Measurements from ENCODE around the gene RPS6KA2. TPM values are rescaled to one million over a fixed set of nuclear protein-coding genes. Genes with fewer than 3 reads are reported as not detected.
A peak's percentile ranks its signal among the peaks of the same experiment; 100 is the strongest.
"Not testable (repeated sequence)": the region's sequence is repeated elsewhere in the genome, so short reads cannot be mapped to it uniquely, and the experiment has no call there.

The RPS6KA2 gene
- polyA plus RNA-seq, 4 donors: 25.3 to 34.5 (median 30.2) TPM

- no peak for DNase-seq (ENCODE audit: low read depth in 4 of 4, low spot score in 3 of 4)
Measured at GRCh38 chr6:166596776-166597507, 30.1 kb downstream of the RPS6KA2 start.

GRCh38 chr6:166595949-166596348 is 31.1 kb downstream of the RPS6KA2 start:
- no peak for DNase-seq (ENCODE audit: low read depth in 4 of 4, low spot score in 3 of 4)

- no peak for DNase-seq (ENCODE audit: low read depth in 4 of 4, low spot score in 3 of 4)
Measured at GRCh38 chr6:166595061-166595780, 31.8 kb downstream of the RPS6KA2 start.

GRCh38 chr6:166592821-166593220 is 34.2 kb downstream of the RPS6KA2 start:
- DNase-seq (ENCODE audit: low read depth in 4 of 4, low spot score in 3 of 4): no peak

GRCh38 chr6:166591961-166592520 is 35.0 kb downstream of the RPS6KA2 start:
- no peak for DNase-seq (ENCODE audit: low read depth in 4 of 4, low spot score in 3 of 4)

GRCh38 chr6:166591026-166591425 is 36.0 kb downstream of the RPS6KA2 start:
- DNase-seq (ENCODE audit: low read depth in 4 of 4, low spot score in 3 of 4): no peak

- DNase-seq (ENCODE audit: low read depth in 4 of 4, low spot score in 3 of 4): no peak
Measured at GRCh38 chr6:166589786-166590574, 37.1 kb downstream of the RPS6KA2 start.

GRCh38 chr6:166589337-166589731 is 37.7 kb downstream of the RPS6KA2 start:
- no peak for DNase-seq (ENCODE audit: low read depth in 4 of 4, low spot score in 3 of 4)

GRCh38 chr6:166588691-166589336 is 38.2 kb downstream of the RPS6KA2 start:
- no peak for DNase-seq (ENCODE audit: low read depth in 4 of 4, low spot score in 3 of 4)

- DNase-seq (ENCODE audit: low read depth in 4 of 4, low spot score in 3 of 4): no peak
Measured at GRCh38 chr6:166587631-166588413, 39.2 kb downstream of the RPS6KA2 start.

- DNase-seq (ENCODE audit: low read depth in 4 of 4, low spot score in 3 of 4): no peak
Measured at GRCh38 chr6:166586424-166587156, 40.5 kb downstream of the RPS6KA2 start, which contains the start of gene RAMACL. Gene RAMACL (minus strand): TSS chr6:166586678. CDS start chr6:166586477, 201 bp downstream.

GRCh38 chr6:166584853-166585429 is 42.1 kb downstream of the RPS6KA2 start:
- no peak for DNase-seq (ENCODE audit: low read depth in 4 of 4, low spot score in 3 of 4)

GRCh38 chr6:166584155-166584554 is 42.9 kb downstream of the RPS6KA2 start:
- no peak for DNase-seq (ENCODE audit: low read depth in 4 of 4, low spot score in 3 of 4)

GRCh38 chr6:166583230-166583965 is 43.7 kb downstream of the RPS6KA2 start:
- DNase-seq (ENCODE audit: low read depth in 4 of 4, low spot score in 3 of 4): no peak

GRCh38 chr6:166582258-166582657 is 44.8 kb downstream of the RPS6KA2 start:
- peak; percentile 62 to 69 (median 66) for DNase-seq (ENCODE audit: low read depth in 4 of 4, low spot score in 3 of 4)

- DNase-seq (ENCODE audit: low read depth in 4 of 4, low spot score in 3 of 4): not testable (repeated sequence)
Measured at GRCh38 chr6:166581801-166582200, 45.2 kb downstream of the RPS6KA2 start.

GRCh38 chr6:166581091-166581511 is 46.0 kb downstream of the RPS6KA2 start:
- DNase-seq (ENCODE audit: low read depth in 4 of 4, low spot score in 3 of 4): no peak

Data from left renal pelvis (tissue), 4 donors.